Stimulated activated CD8-positive, alpha-beta memory T cell treated with anti-CD3 and anti-CD28 coated beads, Interleukin-7, amount 100 ng/mL, for 1 hour (primary cell): ENCODE data around the gene SFXN3.

ENCODE experiments used
- DNase-seq, 2 donors: peaks; one replicate each; pipeline ENCODE4 v3.0.0-alpha.2; 2020; ENCODE audit warnings: low read depth in 2 of 2

The SFXN3 gene

DNA sequence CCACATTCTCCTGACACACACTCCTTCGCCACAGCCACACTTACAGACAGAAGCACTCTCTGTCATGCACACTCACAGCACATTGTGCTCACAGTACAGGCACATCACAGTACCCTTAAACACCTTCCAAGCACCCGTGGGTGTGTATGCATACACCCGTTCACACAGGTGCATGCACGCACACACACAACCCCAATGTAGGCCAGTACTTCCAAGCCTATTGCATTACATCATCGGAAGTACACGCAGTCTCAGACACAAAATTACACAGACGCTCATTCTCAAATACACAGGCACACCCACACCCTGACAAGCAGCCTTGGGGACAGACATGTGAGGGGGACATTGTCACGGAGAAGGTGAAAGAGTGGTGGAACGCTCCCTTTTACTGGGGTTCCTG, 41.9 kb downstream of the SFXN3 start:
- DNase-seq: no peak

DNA sequence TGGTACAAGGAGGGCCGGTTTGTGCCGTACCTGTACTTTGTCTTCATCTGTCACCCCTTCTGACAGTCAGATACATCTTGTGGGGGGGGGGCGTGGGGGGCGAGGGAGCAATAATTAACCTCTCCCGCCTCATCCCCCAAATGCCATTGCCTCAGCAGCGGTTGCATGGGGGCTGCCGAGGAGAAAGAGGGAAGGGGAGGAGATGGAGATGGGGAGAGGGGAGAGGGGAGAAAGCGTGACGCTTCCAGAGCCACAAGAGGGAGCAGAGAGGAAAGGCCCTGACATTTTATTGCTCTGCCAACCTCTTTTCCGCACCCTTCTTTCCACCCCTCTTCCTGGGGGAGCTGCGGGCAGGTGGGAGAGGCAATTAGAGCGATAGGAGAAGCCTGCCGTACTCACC, 42.6 kb downstream of the SFXN3 start:
- DNase-seq: no peak

DNA sequence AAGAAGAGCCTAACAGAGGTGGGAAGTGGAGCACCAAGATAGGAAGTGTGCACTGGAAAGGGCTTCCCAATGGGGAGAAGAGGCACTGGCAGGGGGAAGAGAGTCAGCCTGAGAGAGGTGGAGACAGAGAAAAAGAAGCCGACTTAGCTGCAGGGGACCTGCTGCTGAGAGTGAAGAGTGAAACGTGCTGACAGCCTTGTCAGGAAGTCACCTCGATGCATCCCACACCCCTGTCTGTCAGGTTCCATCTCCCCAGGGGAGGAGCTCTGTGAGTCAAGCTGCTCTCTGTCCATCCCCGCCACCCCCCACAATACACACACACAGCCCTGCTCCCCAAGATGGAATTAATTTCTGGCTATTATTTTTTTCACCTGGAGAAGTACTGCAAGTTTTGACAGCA, 44.7 kb downstream of the SFXN3 start:
- DNase-seq: no peak

DNA sequence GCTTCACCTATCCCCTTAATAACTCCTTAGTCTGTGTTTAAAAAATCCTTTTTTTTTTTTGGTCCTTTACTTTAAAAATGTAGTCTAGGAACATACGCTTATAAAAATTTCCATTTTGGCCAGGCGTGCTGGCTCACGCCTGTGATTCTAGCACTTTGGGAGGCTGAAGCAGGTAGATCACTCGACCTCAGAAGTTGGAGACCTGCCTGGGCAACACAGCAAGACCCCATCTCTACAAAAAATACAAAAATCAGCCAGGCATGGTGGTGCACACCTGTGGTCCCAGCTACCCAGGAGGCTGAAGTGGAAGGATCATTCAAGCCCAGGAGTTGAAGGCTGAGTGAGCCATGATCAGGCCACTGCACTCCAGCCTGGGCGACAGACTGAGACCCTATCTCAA, 45.6 kb downstream of the SFXN3 start:
- no peak for DNase-seq

DNA sequence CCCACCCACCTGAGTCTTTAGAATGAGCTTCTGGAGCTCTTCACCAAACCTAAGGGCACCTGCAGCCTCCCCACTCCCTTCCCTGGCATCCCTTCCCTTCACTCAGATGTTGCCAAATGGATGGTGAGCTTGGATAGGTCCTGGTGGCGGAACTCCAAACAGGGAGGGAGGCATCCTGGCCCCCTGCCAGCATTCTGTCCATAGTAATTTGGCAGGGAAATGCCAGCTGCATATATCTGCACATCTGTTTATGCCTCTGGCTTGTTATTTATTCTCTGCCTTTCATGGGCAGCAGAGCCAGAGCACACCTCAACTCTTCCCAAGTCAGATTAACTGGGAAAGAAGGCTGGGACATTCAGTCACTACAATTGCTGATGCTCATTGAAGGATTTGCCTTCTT, 48.8 kb downstream of the SFXN3 start:
- DNase-seq: no peak

DNA sequence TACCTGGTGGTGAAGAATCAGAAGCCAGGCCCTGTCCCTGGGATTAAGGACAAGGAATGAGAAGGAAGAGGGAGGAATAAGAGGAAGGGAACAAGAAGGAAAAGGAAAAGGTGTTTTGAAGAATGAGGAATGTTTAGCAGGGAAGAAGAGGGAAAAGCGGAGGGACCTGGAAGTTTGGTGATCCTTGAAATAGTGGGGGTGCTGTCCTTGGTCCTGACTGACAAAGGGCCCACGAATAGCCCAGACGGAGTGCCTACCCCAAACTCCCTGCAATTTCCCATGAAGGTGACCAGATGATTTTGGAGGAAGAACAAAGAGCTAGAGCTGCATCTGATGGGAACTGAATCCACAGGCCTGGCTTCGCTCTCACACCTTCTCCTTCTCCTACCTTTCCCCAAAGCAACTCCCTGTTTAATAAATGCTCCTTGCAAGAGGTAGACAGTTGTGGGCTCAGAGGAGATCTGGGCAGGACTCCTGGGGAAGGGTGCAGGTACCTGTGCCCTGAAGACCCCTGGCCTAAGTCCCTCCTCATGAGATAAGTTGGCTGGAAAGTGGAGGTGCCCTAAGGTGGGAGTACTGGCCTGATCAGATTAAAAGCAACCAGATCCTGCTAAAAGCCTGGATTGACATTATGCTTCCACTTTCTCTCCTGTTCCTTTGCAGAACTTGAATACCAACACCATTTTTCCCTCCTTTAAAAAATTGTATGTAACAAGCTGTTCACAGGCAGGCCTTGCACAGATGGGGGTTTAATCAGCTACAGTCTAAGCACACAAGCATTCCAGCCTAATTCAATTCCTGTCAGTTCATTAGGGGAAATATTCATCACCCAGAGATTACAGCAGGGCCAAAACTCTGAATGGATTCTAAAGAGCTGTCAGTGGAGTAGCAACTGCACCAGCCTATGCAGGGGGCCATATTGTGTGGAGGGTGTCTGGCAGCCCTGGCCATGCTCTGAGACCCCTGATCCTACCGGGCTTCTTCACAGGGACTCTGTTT, 50.2 kb downstream of the SFXN3 start:
- DNase-seq: no peak

DNA sequence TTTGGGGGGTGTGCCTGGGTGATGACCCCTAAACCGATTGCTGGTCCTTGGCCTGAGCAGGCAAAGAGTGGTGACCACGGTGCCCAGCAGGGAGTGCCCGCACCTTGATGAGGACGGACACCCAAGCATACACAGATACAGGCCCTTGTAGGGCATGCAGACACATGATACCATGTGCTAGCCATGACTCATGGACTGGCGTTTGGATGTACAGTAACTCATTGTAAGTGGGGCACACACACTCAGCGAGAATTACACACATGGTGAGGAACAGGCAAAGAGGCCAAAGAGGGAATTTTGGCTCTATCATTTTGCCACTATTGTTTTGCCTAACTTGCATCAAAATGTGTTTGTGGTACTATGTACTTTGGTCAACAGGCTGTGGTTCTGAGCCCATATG, 54.8 kb downstream of the SFXN3 start:
- DNase-seq: no peak

DNA sequence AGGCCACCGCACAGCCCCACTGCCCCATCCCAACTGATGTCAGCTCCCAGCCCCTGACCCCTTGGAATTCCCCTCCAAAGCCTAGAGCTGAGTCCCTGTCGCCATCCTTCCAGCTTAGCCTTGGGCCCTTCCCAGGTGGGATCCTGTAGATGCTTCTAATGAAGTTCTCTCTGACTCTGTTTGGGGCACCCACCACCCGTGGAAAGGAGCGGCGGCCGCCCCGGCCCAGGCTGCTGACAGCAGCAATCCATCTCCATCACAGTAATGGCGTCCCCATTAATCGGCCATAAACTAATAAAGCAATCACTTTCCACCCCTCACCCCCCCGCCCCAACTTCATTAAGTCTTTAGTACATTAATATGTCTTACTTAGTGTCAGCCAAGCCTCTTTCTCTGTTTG, 56.3 kb downstream of the SFXN3 start:
- no peak for DNase-seq

DNA sequence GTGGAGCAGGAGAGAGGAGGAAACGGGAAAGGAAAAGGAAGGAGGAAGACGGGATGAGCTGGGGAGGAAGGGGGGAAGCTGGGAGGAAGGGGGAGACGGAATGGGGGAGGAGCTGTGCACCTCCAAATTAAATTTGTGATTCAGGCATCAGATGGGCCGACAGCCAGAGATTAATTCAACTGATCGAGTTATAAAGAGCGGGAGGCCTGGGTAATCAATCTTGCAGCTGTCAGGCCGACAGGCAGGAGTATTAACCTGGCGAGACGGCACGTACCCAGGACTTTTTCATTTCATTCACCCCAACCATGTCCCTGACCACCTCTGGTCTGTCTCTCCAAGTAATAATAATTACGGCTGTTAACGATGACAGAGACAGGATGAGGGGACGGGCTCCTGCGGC, 56.9 kb downstream of the SFXN3 start:
- no peak for DNase-seq

DNA sequence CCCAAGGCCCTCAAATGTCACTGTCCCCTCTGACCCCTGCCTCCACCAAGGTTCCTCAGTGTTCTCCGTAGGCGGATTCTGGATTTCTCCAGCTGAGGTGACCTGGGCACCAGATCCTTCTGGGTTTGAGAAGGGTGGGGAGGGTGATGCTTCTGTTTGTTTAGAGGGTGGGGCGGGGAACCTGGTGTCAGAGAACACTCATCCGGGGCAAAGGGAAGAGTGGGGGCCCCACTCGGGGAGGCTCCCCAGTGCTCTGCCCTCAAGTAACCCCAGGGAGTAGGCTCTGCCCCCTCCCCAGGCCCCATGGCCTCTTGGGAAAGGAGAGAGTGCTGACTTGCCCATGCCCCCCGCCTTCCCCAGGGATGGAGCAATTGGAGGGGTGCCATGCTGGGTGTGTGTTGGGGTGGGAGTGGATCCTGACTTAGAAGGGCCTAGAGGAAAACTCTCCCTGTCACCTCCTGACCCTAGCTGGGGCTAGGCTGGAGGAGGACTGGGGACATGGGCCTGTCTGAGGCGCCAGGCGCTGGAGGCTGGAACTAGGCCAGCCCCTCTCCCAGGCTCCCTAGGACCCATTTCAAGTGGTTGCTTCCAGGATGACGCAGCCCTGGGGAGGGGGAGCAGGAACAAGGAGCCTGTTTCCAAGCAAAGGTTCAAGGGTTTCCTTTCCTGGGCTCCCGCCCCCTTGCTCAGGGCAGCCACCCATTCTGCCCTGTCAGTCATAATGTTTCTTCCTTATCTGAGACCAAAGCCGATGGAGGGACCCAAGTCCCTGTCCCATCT, 58.7 kb downstream of the SFXN3 start:
- no peak for DNase-seq

DNA sequence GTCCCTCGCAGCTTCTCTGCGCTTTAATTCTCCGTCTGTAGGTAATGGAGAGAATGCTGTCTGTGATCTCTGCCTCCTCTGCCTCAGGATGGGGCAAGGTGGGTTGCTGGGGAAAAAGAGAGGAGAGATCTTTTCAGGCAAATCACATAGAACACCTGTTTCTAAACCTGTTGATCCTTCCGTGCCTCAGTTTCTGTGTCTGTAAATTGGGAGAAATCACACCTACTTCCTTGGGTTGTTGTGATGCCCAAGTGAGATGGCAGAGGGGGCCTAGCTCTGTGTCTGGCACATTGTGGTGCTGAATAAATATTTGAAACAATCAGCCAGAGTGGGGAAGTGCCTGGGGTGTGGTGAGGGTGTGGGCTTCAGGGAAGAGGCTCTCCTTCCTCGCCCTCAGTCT, 59.6 kb downstream of the SFXN3 start:
- DNase-seq: no peak
